OCI-M2 (cell line): ENCODE data around the gene GPRC5D.

Experiments used
- DNase-seq: peaks from one replicate; lab custom pipeline; 2025; ENCODE audit not compliant: unreplicated experiment; lab: John Stamatoyannopoulos, UW

The GPRC5D gene

DNA sequence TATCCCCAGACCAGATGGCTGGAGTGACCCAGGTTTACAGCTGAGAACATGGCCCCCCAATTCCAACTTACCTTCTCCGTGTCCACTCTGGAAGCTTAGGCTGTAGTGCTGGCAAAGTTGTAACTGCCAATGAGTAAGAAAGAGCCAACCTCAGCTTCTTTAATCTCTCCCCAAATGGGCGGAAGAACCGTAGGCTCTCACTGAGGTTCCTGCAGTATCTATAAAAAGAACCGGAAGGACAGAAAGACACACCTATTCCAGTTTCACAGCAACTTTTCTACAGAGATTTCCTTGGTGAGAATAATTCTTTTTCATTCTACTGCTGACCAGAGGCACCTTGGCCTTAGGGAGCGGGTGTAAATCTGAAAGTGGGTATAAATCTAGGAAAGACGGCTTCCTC, at the start of gene GPRC5D:
Gene GPRC5D, minus strand, starts transcription at position 135 of the 400 bp plus-strand sequence. CDS start 1,786 bp downstream, outside the sequence.
- no peak for DNase-seq

DNA sequence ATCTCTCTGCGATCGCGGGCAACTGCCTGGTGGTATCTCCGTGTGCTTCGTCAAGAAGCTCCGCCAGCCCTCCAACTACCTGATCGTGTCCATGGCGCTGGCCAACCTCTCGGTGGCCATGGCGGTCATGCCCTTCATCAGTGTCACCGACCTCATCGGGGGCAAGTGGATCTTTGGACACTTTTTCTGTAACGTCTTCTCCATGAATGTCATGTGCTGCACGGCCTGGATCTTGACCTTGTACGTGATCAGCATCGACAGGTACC, 49.7 kb upstream of the GPRC5D start:
- DNase-seq: no peak

DNA sequence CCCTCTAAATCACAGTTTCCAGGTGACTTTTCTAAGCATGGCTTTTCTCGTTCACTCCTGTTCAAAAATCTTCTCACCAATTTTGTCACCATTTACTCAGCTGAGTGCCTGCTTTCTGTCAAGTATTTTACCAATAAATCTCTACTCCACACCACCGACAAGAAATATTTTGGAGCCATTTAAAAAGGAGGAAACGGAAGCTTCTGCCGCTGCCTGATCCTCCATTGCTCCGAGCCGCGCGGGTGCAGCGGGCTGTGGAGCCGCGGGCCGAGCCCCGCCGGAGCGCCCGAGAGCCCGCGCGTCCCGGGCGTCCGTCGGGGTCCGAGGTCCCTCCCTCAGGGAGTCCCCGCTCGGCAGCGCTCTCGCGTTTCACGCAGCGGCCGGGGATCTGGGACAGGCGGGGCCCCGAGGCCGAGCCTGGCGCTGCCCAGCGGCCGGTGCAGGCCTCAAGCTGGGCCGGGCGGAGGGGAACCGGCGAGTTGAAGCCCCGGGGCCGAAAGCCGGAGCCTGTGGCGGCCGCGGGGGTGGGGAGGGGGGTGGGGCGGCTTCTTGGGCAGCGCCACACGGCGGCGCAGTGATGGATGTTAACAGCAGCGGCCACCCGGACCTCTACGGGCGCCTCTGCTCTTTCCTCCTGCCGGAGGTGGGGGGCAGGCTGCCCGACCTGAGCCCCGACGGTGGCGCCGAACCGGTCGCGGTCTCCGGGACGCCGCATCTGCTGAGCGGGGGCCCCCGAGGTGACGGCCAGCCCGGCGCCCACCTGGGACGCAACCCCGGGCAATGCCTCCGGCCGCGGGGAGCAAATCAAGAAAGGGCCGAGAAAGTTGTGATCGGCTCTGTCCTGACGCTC, 49.2 kb upstream of the GPRC5D start:
- no peak for DNase-seq

DNA sequence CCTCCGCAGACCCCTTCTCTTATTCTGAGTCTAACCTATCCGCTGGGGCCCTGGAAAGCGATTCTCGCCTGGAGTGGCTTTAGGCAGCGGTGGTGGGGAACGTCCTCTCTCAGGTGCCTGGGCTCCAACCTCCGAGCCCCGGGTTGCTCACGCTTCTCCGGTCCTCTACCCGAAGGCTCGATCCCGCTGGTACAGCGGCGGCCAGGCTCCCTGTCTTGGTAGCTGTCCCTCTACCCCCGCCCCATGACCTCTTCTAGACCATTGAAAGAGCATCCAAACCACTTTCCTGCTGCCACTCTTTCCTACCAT, 48.6 kb upstream of the GPRC5D start:
- no peak for DNase-seq

DNA sequence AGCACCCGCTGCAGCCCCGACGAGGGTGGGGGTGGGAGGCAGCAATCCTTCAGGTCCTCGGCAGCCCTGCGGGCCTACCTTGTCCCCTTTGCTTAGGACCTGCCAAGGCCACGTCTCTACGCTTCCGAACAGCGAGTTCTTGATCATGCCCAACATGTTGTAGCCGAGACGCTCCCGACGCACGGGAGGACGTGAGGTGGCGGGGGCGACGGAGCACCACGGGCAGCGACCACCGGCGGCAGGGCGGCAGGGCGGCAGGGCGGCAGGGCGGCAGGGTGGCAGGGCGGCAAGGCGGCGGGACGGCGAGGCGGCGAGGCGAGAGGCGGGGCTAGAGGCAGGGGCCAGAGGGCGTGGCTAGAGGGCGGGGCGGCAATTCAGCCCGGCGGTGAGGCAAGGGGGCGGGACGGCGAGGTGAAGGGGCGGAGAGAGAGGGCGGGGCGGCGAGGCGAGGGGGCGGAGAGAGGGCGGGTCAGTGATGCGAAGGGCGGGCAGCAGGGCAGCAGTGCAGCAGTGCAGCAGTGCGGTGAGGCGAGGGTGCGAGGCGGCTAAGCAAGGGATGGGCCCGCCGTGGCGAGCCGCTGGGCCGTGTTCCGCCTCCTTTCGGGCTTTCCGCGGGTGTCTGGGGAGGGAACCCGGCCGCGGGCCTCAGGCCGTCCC, 48.1 kb upstream of the GPRC5D start, which contains the start of gene HEBP1:
Gene HEBP1, minus strand, starts transcription at position 307 of the 657 bp plus-strand sequence. Its CDS starts 151 bp downstream, at position 156.
- DNase-seq: no peak

DNA sequence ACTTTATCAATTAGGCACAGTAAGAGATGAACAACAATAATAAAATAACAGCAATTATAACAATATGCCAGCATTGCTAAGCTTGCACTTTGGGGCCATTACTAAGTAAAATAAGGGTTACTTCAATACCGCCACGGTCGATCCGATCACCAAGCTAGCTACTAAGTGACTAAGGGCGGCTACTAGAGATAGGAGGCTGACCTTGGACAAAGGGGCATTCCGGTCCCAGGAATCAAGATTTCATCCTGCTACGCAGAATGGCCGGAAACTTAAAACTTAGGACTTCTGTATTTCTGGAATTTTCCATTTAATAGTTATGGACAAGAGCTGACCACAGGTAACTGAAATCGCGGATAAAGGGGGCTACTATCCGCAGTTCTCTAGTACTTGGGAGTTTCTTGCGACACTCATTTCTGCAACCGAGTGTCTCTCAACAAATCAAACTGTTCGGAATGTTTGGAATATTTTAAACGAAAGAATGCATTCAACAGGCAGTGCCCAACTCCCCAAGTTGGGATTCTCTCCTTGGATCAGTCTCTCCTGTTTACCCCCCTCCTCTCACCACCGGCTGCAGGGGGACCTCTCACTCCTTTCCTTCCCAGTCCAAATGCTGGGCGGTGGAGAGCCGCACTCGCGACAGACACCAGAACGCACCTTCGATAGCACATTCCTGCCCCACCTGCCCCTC, 47.4 kb upstream of the GPRC5D start:
- no peak for DNase-seq

DNA sequence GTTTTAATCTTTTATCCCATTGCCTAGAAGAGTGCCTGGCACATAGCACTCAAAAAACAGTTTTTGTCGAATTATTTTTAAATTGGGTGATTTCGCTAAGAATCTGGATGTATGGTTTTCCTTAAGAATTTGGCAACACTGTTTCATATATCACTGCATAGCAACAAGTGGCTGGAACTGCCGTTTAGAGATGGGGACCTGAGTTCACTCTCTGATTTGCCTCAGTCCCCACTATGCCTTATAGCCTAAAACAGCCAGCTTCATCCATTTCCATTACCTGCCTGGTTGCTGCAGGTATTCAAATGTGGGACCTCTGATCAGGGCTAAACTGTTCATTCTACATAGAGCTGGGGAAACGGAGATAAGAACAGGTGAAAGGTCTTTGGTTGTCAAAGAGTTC, 46.3 kb upstream of the GPRC5D start:
- DNase-seq: no peak

DNA sequence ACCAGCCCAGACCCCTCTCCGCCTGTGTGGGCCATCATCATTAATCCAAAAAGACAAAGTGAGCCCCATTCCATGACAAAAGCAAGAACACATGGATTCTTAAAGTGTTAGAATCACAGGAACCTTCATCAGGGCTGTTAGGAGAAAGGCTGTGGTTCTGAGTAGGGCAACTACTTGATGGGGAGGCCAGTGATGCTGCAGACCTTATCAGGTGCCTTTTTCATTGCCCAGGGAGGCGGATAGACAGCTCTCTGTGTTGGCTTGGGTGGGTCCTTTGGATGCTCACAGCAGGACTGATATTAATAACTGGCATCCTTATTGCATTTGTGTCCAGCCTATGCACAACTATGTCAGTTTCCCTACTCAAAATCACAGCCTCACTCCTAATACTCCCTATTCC, 45.8 kb upstream of the GPRC5D start:
- no peak for DNase-seq

DNA sequence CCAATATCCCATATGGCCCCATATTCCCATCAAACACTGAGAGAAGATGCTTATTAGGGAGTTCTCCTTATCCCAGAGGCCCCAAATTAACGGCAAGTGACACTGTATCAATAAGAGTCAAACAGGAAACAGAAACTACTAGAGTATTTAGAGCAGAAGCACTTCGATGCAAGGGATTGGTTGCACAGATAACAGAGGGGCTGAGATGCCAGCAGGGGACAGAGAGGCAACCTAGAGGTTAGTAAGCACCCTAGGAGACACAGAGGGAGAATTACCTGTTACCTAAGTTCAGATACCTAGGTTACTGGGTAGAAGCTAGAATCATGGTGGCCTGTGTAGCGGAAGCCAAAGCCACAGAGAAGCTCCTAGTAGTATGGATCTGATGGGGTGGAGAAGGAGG, 45.2 kb upstream of the GPRC5D start:
- DNase-seq: no peak

DNA sequence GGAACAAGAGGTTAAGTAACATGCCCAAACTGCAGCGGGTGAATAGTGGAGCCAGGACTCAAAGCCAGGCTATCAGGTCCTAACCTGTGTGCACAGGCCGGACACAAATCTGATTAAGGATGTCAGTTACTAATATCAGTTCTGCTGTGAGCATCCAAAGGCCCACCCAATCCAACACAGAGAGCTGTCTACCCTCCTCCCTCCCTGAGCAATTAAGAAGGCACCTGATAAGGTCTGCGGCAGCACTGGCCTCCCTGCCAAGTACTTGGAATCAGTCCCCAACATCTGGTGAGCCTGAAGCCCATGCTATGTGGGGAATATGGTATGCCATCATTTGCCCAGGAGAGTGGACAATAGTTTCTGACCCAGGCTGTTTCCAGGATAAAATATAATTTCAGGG, 44.2 kb upstream of the GPRC5D start:
- DNase-seq: no peak

DNA sequence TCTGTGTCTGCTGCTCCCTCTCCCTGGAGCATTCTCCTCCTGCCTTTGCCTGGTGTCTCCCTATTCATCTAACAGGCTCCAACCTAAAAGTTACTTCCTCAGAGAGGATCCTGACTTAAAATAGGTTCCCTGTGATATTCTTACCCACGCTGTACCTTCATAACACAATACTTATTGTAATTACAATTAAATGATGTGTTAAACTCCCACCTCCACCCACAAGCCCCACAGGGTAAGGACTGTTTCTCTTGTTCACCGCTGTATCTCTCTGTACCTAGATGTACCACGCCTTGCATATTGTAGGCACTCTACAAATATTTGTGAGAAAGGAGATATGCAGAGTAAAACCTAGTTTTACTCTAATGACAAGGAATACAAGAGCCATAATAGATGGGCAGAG, 43.1 kb upstream of the GPRC5D start:
- no peak for DNase-seq

DNA sequence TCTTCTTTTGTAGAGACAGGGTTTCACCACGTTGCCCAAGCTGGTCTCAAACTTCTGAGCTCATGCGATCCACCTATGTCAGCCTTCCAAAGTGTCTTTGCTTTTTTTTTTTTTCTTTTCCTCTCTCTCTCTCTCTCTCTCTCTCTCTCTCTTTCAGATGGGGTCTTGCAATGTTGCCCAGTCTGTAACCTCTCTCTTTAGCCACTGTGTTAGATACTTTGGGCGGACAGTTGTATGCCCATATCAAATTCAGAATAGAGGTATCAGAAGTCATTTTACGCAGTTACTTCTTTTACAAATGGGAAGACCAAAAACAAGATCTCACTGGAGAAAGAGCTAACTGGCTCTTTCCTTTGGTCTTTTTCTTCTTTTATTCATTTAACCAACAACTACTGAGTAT, 41.4 kb upstream of the GPRC5D start:
- DNase-seq: no peak

DNA sequence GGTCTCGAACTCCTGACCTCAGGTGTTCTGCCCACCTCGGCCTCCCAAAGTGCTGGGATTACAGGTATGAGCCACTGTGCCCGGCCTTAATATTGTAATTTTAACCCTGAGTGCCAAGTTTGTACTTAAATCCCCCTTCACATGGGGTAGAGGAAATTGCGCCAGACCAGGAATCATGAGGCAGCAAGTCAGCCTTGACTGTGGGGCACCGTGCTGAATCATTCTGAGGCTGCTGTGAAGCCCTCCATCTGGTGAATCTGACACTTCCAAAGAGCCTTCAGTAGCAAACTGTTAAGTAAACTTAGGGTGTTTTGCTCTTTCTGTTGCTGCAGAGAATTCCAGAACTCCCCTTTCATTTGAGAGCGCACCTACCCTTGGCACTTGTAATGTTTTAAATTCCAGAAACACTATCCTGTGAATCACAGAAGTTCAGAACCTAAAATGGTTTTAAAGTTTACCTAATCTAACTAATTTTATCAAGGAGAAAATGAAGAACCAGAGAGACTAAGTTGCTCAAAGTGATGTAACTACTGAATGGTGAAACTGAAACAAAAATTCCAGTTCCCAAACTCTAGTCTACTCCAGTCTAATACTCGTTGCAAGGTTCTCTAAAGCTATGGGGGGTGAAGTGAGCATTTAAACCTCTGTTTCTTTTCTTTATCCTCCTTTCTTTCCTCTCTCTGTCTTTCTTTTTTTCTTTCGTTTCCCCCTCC, 40.6 kb upstream of the GPRC5D start:
- no peak for DNase-seq

DNA sequence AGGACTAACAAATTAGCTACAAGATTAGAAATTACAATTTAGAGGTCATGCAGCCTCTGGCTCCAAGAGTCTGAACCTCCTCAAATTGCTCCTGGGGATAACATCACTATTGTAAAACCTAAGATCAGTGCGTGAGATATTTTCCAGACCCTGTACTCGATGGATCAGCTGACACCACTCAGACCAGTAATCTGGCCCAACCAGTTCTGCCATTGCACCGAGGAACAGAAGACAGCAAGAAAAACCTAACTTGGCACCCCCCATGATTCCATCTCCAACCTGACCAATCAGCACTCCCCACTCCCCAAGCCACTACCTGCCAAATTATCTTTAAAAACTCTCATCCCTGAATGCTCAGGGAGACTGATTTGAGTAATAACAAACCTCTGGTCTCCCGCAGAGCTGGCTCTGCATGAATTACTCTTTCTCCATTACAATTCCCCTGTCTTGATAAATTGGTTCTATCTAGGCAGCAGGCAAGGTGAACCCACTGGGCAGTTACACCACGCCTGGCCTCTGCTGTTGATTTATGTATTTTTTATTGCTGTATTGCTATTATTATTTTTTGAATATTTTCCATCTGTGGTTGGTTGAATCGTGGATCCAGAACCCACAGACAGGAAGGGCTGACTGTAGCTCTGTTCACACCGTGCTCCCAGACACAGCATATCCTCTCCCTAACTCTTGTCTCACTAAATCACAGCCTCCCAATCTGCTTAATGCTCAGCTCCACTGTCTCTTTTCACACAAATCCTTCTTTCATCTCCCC, 38.9 kb upstream of the GPRC5D start:
- no peak for DNase-seq

DNA sequence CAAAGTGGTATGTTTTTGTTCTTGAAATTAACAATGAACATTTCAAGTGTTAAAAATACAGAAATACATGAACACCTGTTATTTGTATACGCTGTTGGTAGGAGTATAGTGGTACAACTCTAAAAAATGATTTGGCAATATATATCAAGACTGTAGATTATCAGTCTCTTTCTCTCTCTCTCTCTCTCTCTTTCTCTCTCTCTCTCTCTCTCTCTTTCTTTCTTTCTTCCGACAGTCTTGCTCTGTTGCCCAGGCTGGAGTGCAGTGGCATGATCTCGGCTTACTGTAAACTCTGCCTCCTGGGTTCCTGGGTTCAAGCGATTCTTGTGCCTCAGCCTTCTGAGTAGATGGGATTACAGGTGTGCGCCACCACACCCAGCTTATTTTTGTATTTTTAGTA, 35.5 kb upstream of the GPRC5D start:
- no peak for DNase-seq

DNA sequence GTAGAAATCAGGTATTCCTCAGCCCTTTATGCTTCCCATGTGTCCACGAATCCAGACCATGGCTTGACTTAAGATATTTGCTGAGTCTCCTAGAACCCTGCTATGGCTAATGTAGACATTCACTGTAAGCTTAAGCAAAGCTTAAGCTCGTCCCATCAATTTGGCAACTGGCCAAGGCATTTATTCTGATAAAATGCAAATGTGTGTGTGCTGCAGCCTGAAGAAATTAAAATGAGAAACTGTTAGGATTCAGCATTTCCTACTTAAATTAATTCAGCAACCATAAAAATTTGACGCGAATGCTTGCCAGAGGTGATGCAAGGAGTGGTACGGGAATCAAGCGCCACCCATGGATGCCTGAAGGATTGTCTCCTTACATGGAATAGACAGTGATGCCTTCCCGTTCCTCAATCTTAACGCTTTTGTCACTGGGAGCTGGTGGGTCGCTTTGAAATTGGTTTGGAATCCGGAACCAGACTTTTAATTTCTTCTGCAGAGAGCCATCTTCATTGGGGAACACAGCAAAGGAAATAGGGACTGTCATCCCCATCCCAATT, 34.9 kb upstream of the GPRC5D start:
- DNase-seq: no peak

DNA sequence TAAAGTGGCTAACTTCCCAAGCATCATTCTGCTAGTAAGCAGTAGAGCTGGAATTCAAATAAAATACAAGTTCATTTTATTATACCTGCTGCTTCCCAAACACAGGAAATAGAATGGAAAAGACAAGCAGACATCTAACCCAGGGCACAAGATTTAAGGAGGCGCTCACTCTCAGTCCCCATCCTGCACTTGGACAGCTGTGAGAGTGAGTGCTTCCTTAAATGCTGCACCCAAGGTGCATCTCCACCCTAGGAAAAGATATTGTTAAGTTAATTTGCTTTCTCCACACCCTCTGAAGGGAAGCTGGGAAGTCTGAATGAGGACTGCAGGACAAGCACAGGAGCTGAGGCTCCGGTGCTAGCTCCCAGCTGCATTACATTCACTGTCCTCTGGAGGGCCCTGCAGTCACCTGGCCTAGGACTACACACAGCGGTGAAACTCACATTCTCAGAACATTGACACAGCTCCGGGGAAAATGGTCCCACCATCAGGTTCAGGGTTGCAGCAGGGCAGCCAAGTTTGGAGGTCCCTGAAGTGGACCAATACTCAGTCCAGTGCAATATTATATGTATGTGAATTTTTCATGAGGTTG, 33.9 kb upstream of the GPRC5D start:
- no peak for DNase-seq

DNA sequence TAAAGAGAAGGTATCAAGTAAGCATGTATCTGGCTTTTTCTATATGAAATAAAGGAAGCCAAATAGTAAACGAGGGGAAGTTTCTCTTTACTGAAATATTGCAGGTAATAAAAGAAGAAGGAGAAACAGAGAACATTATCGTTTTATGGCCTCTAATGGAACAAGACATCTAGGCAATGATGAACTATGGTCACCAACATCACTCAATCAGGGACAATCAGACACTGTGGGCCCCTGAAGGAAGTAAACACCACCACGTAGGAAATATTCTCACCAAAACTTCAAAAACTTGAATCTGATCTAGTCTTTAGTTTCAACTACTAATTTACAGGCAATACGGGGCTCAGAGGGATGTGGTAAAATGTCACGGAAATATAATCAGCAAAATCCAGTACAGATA, 32.2 kb upstream of the GPRC5D start:
- no peak for DNase-seq

DNA sequence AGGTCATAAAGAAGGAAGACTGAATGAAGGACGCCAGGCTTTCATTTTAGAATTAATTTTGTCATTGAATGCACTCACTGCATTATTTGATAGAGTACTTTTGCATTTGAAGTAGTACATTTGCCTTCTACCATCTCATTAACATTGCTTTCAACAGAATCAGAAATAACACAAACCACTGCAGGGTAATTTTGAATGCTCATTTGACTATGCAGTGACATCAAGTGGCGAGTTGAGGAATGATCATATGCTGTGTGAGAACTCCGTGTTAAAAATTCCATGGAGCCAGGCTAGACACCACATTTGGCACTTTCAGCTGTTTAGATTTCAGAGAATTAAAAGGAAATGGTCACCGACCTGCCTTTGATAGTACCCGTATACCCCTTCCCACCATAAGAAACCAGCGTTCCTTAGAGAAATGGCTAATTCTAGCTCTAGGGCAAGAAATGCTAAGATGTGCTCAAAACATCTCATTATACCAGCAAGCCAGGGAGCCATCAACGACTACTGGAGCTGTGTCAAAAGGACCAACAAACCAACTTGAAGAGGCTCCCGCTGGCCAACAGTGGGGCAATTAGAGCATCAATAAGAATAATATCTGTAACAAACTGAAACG, 31.6 kb upstream of the GPRC5D start:
- DNase-seq: no peak

DNA sequence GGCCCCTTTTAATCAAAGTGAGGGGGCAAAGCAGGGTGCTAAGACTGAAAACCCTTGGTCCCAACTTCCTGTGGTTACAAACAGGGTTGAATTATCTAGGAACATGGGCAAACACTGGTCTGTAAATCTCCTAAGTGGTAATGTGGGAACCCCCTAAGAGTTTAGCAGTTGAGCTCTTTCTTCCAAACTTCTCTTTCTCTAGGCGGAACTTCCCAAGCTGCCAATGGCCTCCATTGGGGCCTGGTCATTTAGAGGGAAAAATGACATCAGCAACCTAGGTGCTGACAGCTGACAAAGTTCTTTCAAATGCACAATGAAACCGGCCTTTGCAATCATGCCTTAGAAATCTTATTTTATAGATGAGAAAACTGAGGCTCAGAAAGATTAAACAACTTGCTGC, 30.4 kb upstream of the GPRC5D start:
- DNase-seq: no peak
